ENCODE results near the gene FSTL4. TPM values are rescaled to one million over a fixed set of nuclear protein-coding genes. Genes with fewer than 3 reads are reported as not detected.

FSTL4 gene
- total and polyA plus RNA-seq, 2 donors (not counting 1 experiment from before 2014, with no cell fraction given): 0.31 to 6.7 TPM

- peaks cover 0 to 9% (median 5%) of the 10 kb centered on the region in 3 donors for H3K9me3 ChIP-seq (ENCODE audit: control extremely low read depth in 1 of 3, control insufficient read depth in 2 of 3, insufficient read depth in 1 of 3, low read length in 2 of 3)
- Mint-ChIP-seq H3K27ac (no peak overlapping the region), H3K9me3 (ENCODE audit: insufficient read depth) (peaks cover 8% of the 10 kb centered on the region), H3K4me1 (no peaks in the 10 kb centered on the region), H3K4me3 (no peak overlapping the region), H3K27me3 (peaks cover 8% of the 10 kb centered on the region)
- TF ChIP-seq EZH2 (IDR thresholded peaks at IDR 0.05; ENCODE audit: borderline replicate concordance, insufficient read depth, low read depth, low read length, poor library complexity, severe bottlenecking): no peak
- no peak for TF ChIP-seq CTCF (IDR thresholded peaks at IDR 0.05)
- DNase-seq: no peak
- no peaks in the 10 kb centered on the region for H3K4me1 ChIP-seq (ENCODE audit: control insufficient read depth in 2 of 2, insufficient read depth in 2 of 2, low read length in 2 of 2)
- intact Hi-C loops (cut with micrococcal nuclease): no loop called here
- H3K36me3 ChIP-seq (replicated peaks in 1 of 2; ENCODE audit: control extremely low read depth in 1 of 2, control insufficient read depth in 1 of 2, extremely low read depth in 1 of 2, insufficient read depth in 2 of 2, low read length in 1 of 2): no peaks in the 10 kb centered on the region
- no peaks in the 10 kb centered on the region for H4K20me1 ChIP-seq (ENCODE audit: control insufficient read depth, insufficient read depth, low read length, poor library complexity, severe bottlenecking)
- ATAC-seq (ENCODE audit: low read depth): no peak
- no peak overlapping the region for H3K4me2 ChIP-seq (replicated peaks; ENCODE audit: low read depth, low read length, poor library complexity, severe bottlenecking)
- ChIA-PET CTCF (no interaction called here), POLR2A (no interaction called here)
- no peak overlapping the region for H2AFZ ChIP-seq (ENCODE audit: insufficient read depth, low read depth, low read length, poor library complexity, severe bottlenecking)
- H3K27ac ChIP-seq (ENCODE audit: low read length in 2 of 2): no peak overlapping the region
- H3K9ac ChIP-seq (ENCODE audit: low read length): no peak overlapping the region
- no peaks in the 10 kb centered on the region for H3K79me2 ChIP-seq (ENCODE audit: control insufficient read depth, insufficient read depth, low read length)
- WGBS (ENCODE audit: insufficient coverage): 13% methylated on average over 4 of the region's 7 CpGs
- H3K4me3 ChIP-seq (ENCODE audit: control extremely low read depth in 1 of 5, extremely low read depth in 1 of 5, insufficient read depth in 1 of 5, low read depth in 2 of 5, low read length in 4 of 5): no peak overlapping the region
- no peaks in the 10 kb centered on the region for H3K27me3 ChIP-seq (replicated peaks in 1 of 4; ENCODE audit: control extremely low read depth in 1 of 4, control insufficient read depth in 3 of 4, insufficient read depth in 4 of 4, low read length in 3 of 4)
Observed at GRCh38 chr5:133147411-133147810, 464.9 kb downstream of the FSTL4 start.

Small RNAs within 50 kb of the gene (small RNA-seq; reads per million reads assigned to genes)
- not detected for gene MIR1289-2 (ENCODE audit: insufficient read length, low read depth, low replicate concordance)

Measured in B cell (primary cell).